Gastrocnemius medialis (tissue), 4 donors: ENCODE data around the gene EHD1. TPM values are rescaled to one million over a fixed set of nuclear protein-coding genes. Genes with fewer than 3 reads are reported as not detected.

Source experiments
- ATAC-seq, 2 donors: fragments of 150-250 bp; one replicate each; pipeline ENCODE4 v1.9.1; 2016
- DNase-seq, 2 donors: peaks; one replicate each; pipeline ENCODE4 v3.0.0-alpha.2; 2019
- H3K27ac ChIP-seq, 4 donors: fragments of 200-600 bp; sonication (generic); 1 replicate in 1 of 4; 2 replicates in 3 of 4; pipeline ENCODE4 v1.5.1; 2016 to 2018; ENCODE audit warnings: mild to moderate bottlenecking in 2 of 4, moderate library complexity in 1 of 4
- H3K27me3 ChIP-seq, 3 donors: fragments of 200-600 bp; sonication (generic) in 2 of 3; 1 replicate in 1 of 3; 2 replicates in 2 of 3; pipeline versions ENCODE4 v1.5.1 to v1.6.0; 2016 to 2019; ENCODE audit warnings: mild to moderate bottlenecking in 1 of 3, moderate library complexity in 1 of 3
- H3K36me3 ChIP-seq, 2 donors: fragments of 200-600 bp; sonication (generic) in 1 of 2; one replicate each; pipeline ENCODE4 v1.5.1; 2017 to 2018
- H3K4me1 ChIP-seq, 2 donors: fragments of 200-600 bp; sonication (generic) in 1 of 2; one replicate each; pipeline ENCODE4 v1.5.1; 2016 to 2017; ENCODE audit warnings: mild to moderate bottlenecking in 2 of 2
- H3K4me3 ChIP-seq, 4 donors: fragments of 200-600 bp; sonication (generic) in 3 of 4; 1 replicate in 1 of 4; 2 replicates in 3 of 4; pipeline ENCODE4 v1.5.1; 2016 to 2019; ENCODE audit warnings: mild to moderate bottlenecking in 2 of 4
- H3K9me3 ChIP-seq, 3 donors: fragments of 200-600 bp; sonication (generic) in 2 of 3; 1 replicate in 1 of 3; 2 replicates in 2 of 3; pipeline ENCODE4 v1.5.1; 2016 to 2019
- POLR2A ChIP-seq, 2 donors: fragments of 450-650 bp; IDR thresholded peaks; one replicate each; pipeline ENCODE4 v1.6.1; 2017; ENCODE audit warnings: antibody characterized with exemption in 2 of 2, mild to moderate bottlenecking in 2 of 2, moderate library complexity in 2 of 2
- in situ Hi-C, 4 donors: fragments of 200-750 bp; cut with MboI; loops; one replicate each; pipeline versions ENCODE4 v1.15.0 to v1.8.0; 2017; ENCODE audit warnings: low sequenced_read_pairs in 4 of 4
- intact Hi-C: fragments of 100-400 bp; cut with DNase I; formaldehyde crosslinking; loops from one replicate; pipeline ENCODE4 v1.15.1; 2023; ENCODE audit warnings: low total_unique reads
- total RNA-seq, 4 donors: library from RNA; depleted of rRNA; stranded (reverse); fragments of >200 nt; gene quantifications; one replicate each; pipeline versions ENCODE4 v1.1.0 to v1.2.3, GENCODE V29; 2016
- TF ChIP-seq, protein P1 (sequence below), 5 experiments: fragments of 450-650 bp in 3 of 5; fragments of 200-600 bp in 2 of 5; sonication (generic) in 2 of 5; IDR thresholded peaks in 4 of 5; conservative IDR thresholded peaks in 1 of 5; 1 replicate in 4 of 5; 2 replicates in 1 of 5; pipeline ENCODE4 v1.5.1; 2016 to 2019; ENCODE audit warnings: antibody characterized with exemption in 5 of 5, mild to moderate bottlenecking in 3 of 5, moderate library complexity in 3 of 5

Gene EHD1
- total RNA-seq, 4 donors from 2014 or later = 24.8 to 46.2 (median 31.3) TPM

DNA sequence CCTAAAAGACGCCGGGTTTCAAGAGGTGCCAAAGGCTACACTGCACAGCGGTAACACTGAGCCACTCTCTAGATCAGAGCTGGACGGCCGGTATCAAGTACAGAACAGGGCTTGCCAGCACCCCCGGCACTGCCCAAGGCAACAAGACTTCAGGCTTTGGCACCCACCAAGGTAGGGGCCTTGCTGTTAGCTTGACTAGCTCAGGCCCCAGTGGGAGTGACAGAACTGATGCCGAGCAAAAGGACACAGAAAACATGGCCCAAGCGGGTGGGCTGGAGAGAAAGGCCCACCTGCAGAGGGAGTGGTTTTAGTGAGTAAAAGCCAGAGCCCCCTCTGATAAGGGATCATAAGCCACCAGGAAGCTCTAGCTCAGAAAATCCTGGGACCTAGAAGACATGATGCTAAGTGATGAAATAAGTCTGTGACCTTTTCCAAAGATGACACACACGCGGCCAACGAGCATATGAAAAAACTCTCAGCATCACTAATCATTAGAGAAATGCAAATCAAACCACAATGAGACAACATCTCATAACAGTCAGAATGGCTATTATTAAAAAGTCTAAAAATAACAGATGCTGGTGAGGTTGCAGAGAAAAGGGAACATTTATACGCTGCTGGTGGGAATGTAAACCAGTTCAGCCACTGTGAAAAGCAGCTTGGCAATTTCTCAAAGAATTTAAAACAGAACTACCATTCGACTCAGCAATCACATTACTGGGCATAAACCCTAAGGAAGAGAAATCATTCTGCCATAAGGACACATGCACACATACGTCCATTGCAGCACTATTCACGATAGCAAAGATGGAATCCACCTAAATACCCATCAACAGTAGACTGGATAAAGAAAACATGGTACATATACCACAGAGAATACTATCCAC lies 12.9 kb downstream of the EHD1 start:
- intact Hi-C loops = no loop called here
- peak overlapping the region; percentile 88 to 94 (median 93) for H3K27ac ChIP-seq
- in situ Hi-C loops = no loop called here
- TF ChIP-seq POLR2A (IDR thresholded peaks at IDR 0.05) = no peak
- TF ChIP-seq, protein P1, sequence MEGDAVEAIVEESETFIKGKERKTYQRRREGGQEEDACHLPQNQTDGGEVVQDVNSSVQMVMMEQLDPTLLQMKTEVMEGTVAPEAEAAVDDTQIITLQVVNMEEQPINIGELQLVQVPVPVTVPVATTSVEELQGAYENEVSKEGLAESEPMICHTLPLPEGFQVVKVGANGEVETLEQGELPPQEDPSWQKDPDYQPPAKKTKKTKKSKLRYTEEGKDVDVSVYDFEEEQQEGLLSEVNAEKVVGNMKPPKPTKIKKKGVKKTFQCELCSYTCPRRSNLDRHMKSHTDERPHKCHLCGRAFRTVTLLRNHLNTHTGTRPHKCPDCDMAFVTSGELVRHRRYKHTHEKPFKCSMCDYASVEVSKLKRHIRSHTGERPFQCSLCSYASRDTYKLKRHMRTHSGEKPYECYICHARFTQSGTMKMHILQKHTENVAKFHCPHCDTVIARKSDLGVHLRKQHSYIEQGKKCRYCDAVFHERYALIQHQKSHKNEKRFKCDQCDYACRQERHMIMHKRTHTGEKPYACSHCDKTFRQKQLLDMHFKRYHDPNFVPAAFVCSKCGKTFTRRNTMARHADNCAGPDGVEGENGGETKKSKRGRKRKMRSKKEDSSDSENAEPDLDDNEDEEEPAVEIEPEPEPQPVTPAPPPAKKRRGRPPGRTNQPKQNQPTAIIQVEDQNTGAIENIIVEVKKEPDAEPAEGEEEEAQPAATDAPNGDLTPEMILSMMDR (IDR thresholded peaks at IDR 0.05 in 4 of 5, conservative IDR thresholded peaks at IDR 0.05 in 1 of 5) = no peak
- H3K4me1 ChIP-seq = peaks cover 63 to 73% of the 10 kb centered on the region in 2 donors
- DNase-seq (no peak), ATAC-seq (peak in 1 of 2 donors; percentile 13)
- H3K27me3 ChIP-seq = no peaks in the 10 kb centered on the region
- H3K9me3 ChIP-seq = no peaks in the 10 kb centered on the region
- H3K36me3 ChIP-seq = no peaks in the 10 kb centered on the region
- H3K4me3 ChIP-seq = no peak overlapping the region

DNA sequence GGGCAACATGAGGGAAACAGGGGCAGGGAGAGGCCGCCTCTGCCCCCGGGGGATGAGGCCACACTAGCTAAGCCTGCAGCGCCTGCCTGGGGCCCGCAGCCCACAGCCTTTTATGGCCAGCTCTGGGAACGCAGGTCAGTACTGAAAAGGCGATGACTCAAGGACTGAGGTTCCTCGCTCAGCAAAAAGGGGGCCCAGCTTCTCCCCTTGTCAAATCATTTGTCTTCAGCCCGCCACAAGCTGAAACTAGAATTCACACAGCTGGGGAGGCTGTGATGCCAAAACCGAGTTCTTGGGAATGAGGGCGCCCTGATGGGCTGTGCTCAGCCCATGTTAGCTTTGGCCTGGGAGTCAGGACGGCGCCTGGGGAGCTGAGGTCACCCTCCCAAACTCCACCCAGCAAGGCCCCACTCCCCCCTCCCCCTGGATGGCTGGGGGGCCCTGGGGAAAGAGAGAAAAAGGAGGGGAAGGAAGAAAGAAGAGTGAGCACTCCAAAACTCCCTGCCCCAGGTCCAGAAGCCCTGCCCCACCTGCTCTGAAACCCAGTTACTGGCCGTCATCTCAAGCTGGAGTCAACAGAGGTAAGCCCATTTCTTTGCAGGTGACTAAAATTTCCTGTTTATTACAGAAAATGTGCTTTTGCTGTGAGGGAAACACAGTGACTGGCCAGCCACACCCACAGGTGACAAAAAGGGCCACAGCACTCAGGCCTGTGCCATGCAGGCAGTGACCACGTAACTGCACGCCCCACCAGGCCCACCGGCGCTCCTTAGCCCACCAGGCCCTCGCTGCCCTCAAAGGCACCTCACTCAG lies 13.7 kb downstream of the EHD1 start:
- in situ Hi-C loops (no loop called here), intact Hi-C loops (loop anchor here (1.0 kb wide), 1 partner anchor 14 kb away; the partner anchor contains the start of gene EHD1)
- TF ChIP-seq POLR2A (IDR thresholded peaks at IDR 0.05) = no peak
- TF ChIP-seq, protein P1 (IDR thresholded peaks at IDR 0.05 in 4 of 5, conservative IDR thresholded peaks at IDR 0.05 in 1 of 5) = no peak
- H3K27me3 ChIP-seq = no peaks in the 10 kb centered on the region
- H3K9me3 ChIP-seq = no peaks in the 10 kb centered on the region
- peaks cover 62 to 72% of the 10 kb centered on the region in 2 donors for H3K4me1 ChIP-seq
- H3K36me3 ChIP-seq = no peaks in the 10 kb centered on the region
- H3K27ac ChIP-seq = peak overlapping the region; percentile 88 to 94 (median 93)
- DNase-seq (peak in 1 of 2 donors; percentile 85), ATAC-seq (peak; percentile 69 to 81)
- H3K4me3 ChIP-seq = peak overlapping the region; percentile 7 to 27 (median 20)

DNA sequence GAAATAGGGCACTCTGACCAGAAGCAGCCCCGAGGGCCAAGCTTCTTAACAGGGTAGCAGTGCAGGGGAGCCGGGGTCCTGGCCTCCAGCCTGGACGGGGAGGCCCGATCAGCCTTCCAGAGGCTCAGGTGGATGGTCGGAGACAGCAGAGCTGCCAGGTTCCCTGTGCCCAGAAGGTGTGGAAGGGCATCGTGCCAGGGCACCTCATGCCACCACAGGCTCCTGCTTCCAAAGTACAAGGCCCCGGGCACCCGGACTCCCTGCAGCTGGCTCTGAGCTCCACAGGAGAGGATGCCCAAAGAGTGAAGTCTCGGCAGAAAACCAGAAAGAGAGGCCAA lies 14.3 kb downstream of the EHD1 start:
- Histone ChIP-seq H3K27me3 (no peaks in the 10 kb centered on the region), H3K36me3 (no peaks in the 10 kb centered on the region), H3K9me3 (no peaks in the 10 kb centered on the region), H3K4me3 (peak overlapping the region; percentile 7 to 30 (median 14)), H3K4me1 (peaks cover 62 to 72% of the 10 kb centered on the region in 2 donors), H3K27ac (peak overlapping the region; percentile 88 to 94 (median 93))
- in situ Hi-C loops (no loop called here), intact Hi-C loops (loop anchor here (1.0 kb wide), 1 partner anchor 14 kb away; the partner anchor contains the start of gene EHD1)
- no peak for DNase-seq
- TF ChIP-seq POLR2A (IDR thresholded peaks at IDR 0.05) = no peak
- TF ChIP-seq, protein P1 (IDR thresholded peaks at IDR 0.05 in 4 of 5, conservative IDR thresholded peaks at IDR 0.05 in 1 of 5) = no peak
- ATAC-seq = peak; percentile 13 to 25

DNA sequence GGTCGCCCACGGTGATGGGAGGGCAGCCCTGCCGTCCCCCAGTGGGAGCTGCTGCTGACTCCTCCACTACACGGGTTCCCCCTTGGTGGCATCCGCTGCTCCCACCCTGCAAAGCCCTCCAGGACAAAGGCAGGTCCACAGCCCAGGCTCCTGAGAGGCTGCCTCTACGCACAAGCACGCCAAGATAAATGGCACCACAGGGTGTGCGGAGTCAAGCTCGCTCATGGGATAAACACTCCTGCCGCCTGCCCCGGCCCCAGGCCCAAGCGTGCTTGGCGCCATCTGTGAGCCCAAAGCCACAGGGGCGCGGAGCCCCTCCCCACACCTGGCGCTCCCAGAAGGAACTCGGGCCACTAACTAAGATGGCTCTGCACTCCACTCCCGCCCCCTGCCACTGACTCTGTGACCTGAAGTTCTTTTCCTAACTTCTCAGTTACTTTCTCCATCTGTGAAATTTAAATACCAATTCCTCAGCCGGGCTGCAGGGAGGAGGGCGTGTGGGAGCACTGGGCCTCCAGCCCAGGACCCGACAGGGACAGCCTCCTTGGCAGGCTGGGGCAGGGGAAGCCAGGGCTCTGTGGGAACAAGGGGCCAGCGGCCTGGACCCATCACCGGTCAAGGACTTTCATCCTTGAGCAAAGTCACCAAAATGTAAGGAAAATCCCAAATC lies 14.9 kb downstream of the EHD1 start:
- no peaks in the 10 kb centered on the region for H3K27me3 ChIP-seq
- DNase-seq = no peak
- no peak for TF ChIP-seq POLR2A (IDR thresholded peaks at IDR 0.05)
- TF ChIP-seq, protein P1 (IDR thresholded peaks at IDR 0.05 in 4 of 5, conservative IDR thresholded peaks at IDR 0.05 in 1 of 5) = no peak
- H3K4me1 ChIP-seq = peaks cover 62 to 72% of the 10 kb centered on the region in 2 donors
- in situ Hi-C loops (no loop called here), intact Hi-C loops (loop anchor here (1.0 kb wide), 1 partner anchor 15 kb away; the partner anchor contains the start of gene EHD1)
- H3K27ac ChIP-seq = peak overlapping the region; percentile 88 to 94 (median 93)
- ATAC-seq = peak in 1 of 2 donors; percentile 4
- H3K9me3 ChIP-seq = no peaks in the 10 kb centered on the region
- no peaks in the 10 kb centered on the region for H3K36me3 ChIP-seq
- H3K4me3 ChIP-seq = peak overlapping the region in 3 of 4 donors; percentile 7 to 30 (median 13)
